Ovary (tissue), 3 donors: Measurements from ENCODE around the gene KRT81.

ENCODE experiments used
- CTCF ChIP-seq, 3 donors: fragments of 450-650 bp in 2 of 3; fragments of 200-600 bp in 1 of 3; IDR thresholded peaks; one replicate each; pipeline versions ENCODE4 v1.5.1 to v1.8.0; 2016 to 2022; ENCODE audit warnings: antibody characterized with exemption in 3 of 3, mild to moderate bottlenecking in 1 of 3
- POLR2A ChIP-seq: fragments of 450-650 bp; IDR thresholded peaks from one replicate; pipeline ENCODE4 v1.6.1; 2017; ENCODE audit warnings: antibody characterized with exemption, mild to moderate bottlenecking, moderate library complexity
- donor health status: DM: no; HTN: no; CAD: no.

GRCh38 chr12:52314511-52314910, 23.2 kb upstream of the KRT81 start:
- no peak for TF ChIP-seq CTCF (IDR thresholded peaks at IDR 0.05)
- no peak for TF ChIP-seq POLR2A
